Measurements from ENCODE around the gene ALPP.

Gene ALPP

DNA sequence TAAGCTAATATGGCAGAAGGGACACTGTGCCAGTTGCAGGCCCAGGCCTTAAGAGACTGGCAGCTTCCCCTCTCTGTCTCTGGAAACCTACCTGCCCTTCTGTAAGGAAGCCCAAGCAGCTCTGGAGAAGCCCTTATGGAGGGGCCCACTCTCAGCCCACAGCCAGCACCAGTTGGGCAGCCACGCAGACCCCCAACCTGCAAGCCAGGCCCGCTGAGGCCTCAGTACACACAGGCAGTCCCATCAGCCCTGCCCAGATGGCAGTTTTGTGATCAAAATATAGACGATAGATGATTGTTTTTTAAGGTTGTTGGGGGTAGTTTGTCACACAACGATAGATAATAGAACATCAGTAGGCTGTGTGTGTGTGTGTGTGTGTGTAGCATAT, 36.8 kb upstream of the ALPP start:
- H3K4me3 ChIP-seq (ENCODE audit: low read length in 2 of 2), result no peak overlapping the region
- H3K27ac ChIP-seq (ENCODE audit: low read length), result no peak overlapping the region
- no peaks in the 10 kb centered on the region for H3K4me1 ChIP-seq (ENCODE audit: control insufficient read depth, insufficient read depth, low read length)
- H3K9me3 ChIP-seq (ENCODE audit: control insufficient read depth in 2 of 2, low read length in 2 of 2), result peaks cover 5 to 24% of the 10 kb centered on the region in 2 donors
- H3K27me3 ChIP-seq (ENCODE audit: control insufficient read depth in 1 of 2, insufficient read depth in 2 of 2, low read length in 2 of 2), result no peaks in the 10 kb centered on the region
- no peaks in the 10 kb centered on the region for H3K36me3 ChIP-seq (ENCODE audit: control insufficient read depth in 2 of 2, insufficient read depth in 2 of 2, low read length in 2 of 2)
- no peak overlapping the region for H3K9ac ChIP-seq (ENCODE audit: low read length in 2 of 2)

DNA sequence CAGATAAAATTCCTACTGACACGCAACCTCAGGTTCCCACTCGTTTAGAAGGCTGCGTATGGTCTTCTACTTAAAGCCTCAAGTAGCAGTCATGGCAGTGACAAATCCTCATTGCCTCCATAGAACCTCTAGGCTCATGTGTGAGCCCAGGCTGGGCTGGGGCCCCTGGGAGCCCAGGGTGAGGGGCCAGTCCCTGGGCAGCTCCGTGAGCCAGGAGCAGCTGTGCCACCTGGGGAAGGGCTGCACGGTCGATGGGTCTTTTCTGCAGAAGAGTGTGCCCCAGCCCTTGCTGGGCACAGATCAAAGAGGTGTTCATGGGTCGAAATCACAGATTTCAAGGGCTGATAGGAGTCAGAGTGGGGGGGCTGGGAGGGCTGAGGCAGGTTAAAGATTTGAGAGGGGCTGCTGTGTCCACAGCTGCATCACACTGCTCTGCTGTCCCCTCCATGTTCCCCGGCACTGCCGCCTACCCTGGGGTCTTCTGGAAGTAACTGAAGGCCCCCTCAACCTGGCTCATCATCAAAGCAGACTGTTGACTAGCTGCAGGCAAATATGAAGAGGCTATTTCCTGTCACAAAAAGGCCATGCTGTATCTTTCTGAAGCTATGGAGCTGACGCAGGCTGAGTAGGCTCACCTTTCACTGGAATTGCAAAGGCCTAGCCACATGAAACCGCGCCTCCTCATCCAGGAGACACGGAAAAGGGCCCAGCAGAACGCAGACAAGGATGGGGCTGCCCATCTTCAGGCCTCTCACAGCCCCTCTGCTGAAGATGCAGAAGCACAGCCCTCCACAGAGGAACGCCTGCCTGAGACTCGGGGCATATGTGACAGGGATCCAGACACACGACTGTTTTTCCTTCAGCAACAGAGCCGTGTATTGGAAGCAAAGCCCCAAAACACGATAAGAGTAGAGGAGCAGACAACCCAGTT, 35.7 kb upstream of the ALPP start:
- Histone ChIP-seq H3K9me3 (ENCODE audit: control insufficient read depth in 2 of 2, low read length in 2 of 2) (peaks cover 10 to 24% of the 10 kb centered on the region in 2 donors), H3K27me3 (ENCODE audit: control insufficient read depth in 1 of 2, insufficient read depth in 2 of 2, low read length in 2 of 2) (no peaks in the 10 kb centered on the region), H3K27ac (ENCODE audit: low read length) (no peak overlapping the region), H3K36me3 (ENCODE audit: control insufficient read depth in 2 of 2, insufficient read depth in 2 of 2, low read length in 2 of 2) (no peaks in the 10 kb centered on the region), H3K9ac (ENCODE audit: low read length in 2 of 2) (no peak overlapping the region), H3K4me1 (ENCODE audit: control insufficient read depth, insufficient read depth, low read length) (no peaks in the 10 kb centered on the region), H3K4me3 (ENCODE audit: low read length in 2 of 2) (no peak overlapping the region)

DNA sequence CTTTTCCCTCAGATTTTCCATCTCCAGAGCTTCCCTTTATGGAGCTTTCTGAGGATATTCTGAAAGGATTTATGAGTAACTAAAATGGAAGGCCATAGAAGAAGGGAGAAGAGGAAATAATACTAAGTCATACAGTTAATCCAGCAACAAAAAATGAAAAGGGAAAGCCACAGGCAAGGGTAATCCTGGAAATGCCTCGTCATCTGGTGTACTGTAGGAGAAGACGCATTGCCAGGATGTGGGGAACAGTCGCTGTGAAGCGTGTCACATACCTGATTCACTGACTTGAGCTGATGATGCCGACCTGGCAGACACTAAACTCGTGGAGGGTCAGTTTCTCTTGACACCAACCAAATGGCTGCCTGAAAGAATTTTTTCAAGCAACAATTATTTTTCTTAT, 34.7 kb upstream of the ALPP start:
- Histone ChIP-seq H3K27me3 (ENCODE audit: control insufficient read depth in 1 of 2, insufficient read depth in 2 of 2, low read length in 2 of 2) (no peaks in the 10 kb centered on the region), H3K9me3 (ENCODE audit: control insufficient read depth in 2 of 2, low read length in 2 of 2) (peaks cover 10 to 24% of the 10 kb centered on the region in 2 donors), H3K4me1 (ENCODE audit: control insufficient read depth, insufficient read depth, low read length) (no peaks in the 10 kb centered on the region), H3K9ac (ENCODE audit: low read length in 2 of 2) (no peak overlapping the region), H3K27ac (ENCODE audit: low read length) (no peak overlapping the region), H3K36me3 (ENCODE audit: control insufficient read depth in 2 of 2, insufficient read depth in 2 of 2, low read length in 2 of 2) (no peaks in the 10 kb centered on the region), H3K4me3 (ENCODE audit: low read length in 2 of 2) (no peak overlapping the region)

DNA sequence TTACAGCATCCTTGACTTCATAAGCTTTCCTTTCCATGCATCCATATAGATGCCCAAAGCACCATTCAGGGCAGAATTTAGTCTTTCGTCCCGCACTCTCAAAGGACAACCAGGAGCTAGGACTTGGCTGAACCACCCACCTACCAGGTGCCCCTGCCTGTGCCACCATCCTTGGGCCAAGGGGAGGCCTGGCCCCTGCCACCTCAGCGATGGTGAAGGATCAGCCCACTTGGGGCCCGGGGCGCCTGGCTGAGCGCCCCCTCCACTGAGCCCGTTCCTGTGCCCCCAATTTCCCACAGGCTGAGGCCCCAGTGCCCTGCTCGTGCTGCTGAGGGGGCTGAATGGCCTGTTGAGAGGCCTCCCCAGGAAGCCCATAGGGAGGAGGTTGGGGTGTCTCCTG, 33.3 kb upstream of the ALPP start:
- no peaks in the 10 kb centered on the region for H3K4me1 ChIP-seq (ENCODE audit: control insufficient read depth, insufficient read depth, low read length)
- H3K9me3 ChIP-seq (ENCODE audit: control insufficient read depth in 2 of 2, low read length in 2 of 2), result peaks cover 10 to 24% of the 10 kb centered on the region in 2 donors
- no peak overlapping the region for H3K9ac ChIP-seq (ENCODE audit: low read length in 2 of 2)
- no peak overlapping the region for H3K4me3 ChIP-seq (ENCODE audit: low read length in 2 of 2)
- no peaks in the 10 kb centered on the region for H3K36me3 ChIP-seq (ENCODE audit: control insufficient read depth in 2 of 2, insufficient read depth in 2 of 2, low read length in 2 of 2)
- H3K27me3 ChIP-seq (ENCODE audit: control insufficient read depth in 1 of 2, insufficient read depth in 2 of 2, low read length in 2 of 2), result peaks cover 8 to 10% of the 10 kb centered on the region in 2 donors
- H3K27ac ChIP-seq (ENCODE audit: low read length), result no peak overlapping the region

DNA sequence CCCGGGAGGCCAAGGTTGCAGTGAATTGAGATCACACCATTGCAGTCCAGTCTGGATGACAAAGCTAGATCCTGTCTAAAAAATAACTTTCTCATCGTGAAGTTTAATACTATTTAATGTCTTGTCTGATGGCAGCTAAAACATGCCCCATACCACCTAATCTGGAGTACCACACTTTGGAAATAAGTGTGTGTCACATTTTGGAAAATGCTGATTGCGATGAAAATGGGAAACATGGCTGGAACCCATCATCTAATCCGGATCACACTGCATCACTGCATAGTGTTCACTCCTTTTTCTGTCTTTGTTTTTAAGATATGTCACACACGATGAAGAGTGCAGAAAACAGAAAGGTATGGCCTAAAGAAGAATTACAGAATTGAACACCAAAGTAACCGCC, 31.2 kb upstream of the ALPP start:
- Histone ChIP-seq H3K27me3 (ENCODE audit: control insufficient read depth in 1 of 2, insufficient read depth in 2 of 2, low read length in 2 of 2) (peaks cover 27 to 30% of the 10 kb centered on the region in 2 donors), H3K4me1 (ENCODE audit: control insufficient read depth, insufficient read depth, low read length) (peaks cover 13% of the 10 kb centered on the region), H3K36me3 (ENCODE audit: control insufficient read depth in 2 of 2, insufficient read depth in 2 of 2, low read length in 2 of 2) (no peaks in the 10 kb centered on the region), H3K9me3 (ENCODE audit: control insufficient read depth in 2 of 2, low read length in 2 of 2) (peaks cover 10 to 17% of the 10 kb centered on the region in 2 donors), H3K27ac (ENCODE audit: low read length) (no peak overlapping the region), H3K9ac (ENCODE audit: low read length in 2 of 2) (no peak overlapping the region), H3K4me3 (ENCODE audit: low read length in 2 of 2) (no peak overlapping the region)

DNA sequence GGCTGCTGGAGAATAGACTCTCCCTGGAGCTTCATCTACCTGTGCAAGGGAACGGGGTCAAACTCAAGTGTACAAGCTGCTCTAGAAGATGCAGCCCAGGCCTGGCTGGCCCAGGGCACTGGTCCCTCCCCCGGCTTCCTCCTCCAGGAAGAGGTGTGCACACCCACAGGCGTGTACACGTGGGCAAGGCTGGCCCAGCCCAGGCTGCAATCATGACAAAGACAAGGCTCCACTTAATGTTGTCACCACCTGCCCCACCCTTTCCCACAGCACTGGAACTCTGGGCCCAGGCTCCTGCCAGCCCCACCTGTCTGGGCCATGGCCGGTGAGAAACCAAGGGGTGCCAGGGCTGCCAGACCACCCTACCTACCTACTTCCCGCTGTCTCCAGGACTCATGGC, 29.6 kb upstream of the ALPP start:
- Histone ChIP-seq H3K4me1 (ENCODE audit: control insufficient read depth, insufficient read depth, low read length) (peaks cover 15% of the 10 kb centered on the region), H3K36me3 (ENCODE audit: control insufficient read depth in 2 of 2, insufficient read depth in 2 of 2, low read length in 2 of 2) (no peaks in the 10 kb centered on the region), H3K27me3 (ENCODE audit: control insufficient read depth in 1 of 2, insufficient read depth in 2 of 2, low read length in 2 of 2) (peaks cover 36 to 39% of the 10 kb centered on the region in 2 donors), H3K4me3 (ENCODE audit: low read length in 2 of 2) (no peak overlapping the region), H3K27ac (ENCODE audit: low read length) (no peak overlapping the region), H3K9ac (ENCODE audit: low read length in 2 of 2) (no peak overlapping the region), H3K9me3 (ENCODE audit: control insufficient read depth in 2 of 2, low read length in 2 of 2) (peaks cover 5 to 6% of the 10 kb centered on the region in 2 donors)

DNA sequence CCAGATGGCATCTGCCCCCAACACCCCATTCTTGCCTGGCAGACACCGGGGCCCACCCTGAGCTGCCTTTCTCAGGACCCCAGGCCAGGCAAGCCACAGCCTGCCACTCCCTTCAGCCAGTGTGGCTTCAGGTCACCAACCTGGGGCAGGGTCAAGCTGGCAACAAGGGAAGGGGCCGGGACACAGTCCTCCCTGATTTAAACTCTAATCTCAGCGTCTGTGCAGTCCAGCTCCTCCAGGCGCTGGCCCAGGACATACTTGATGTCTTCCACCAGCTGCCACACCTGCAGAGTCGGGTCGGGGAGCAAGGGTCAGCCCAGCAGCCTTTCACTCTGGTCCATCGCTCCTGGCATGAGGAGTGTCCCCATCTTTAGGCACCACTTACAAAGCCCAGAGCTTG, 29.0 kb upstream of the ALPP start:
- H3K36me3 ChIP-seq (ENCODE audit: control insufficient read depth in 2 of 2, insufficient read depth in 2 of 2, low read length in 2 of 2), result no peaks in the 10 kb centered on the region
- no peak overlapping the region for H3K9ac ChIP-seq (ENCODE audit: low read length in 2 of 2)
- peaks cover 15% of the 10 kb centered on the region for H3K4me1 ChIP-seq (ENCODE audit: control insufficient read depth, insufficient read depth, low read length)
- peaks cover 5% of the 10 kb centered on the region in 2 donors for H3K9me3 ChIP-seq (ENCODE audit: control insufficient read depth in 2 of 2, low read length in 2 of 2)
- no peak overlapping the region for H3K27ac ChIP-seq (ENCODE audit: low read length)
- peaks cover 42 to 44% of the 10 kb centered on the region in 2 donors for H3K27me3 ChIP-seq (ENCODE audit: control insufficient read depth in 1 of 2, insufficient read depth in 2 of 2, low read length in 2 of 2)
- no peak overlapping the region for H3K4me3 ChIP-seq (ENCODE audit: low read length in 2 of 2)

DNA sequence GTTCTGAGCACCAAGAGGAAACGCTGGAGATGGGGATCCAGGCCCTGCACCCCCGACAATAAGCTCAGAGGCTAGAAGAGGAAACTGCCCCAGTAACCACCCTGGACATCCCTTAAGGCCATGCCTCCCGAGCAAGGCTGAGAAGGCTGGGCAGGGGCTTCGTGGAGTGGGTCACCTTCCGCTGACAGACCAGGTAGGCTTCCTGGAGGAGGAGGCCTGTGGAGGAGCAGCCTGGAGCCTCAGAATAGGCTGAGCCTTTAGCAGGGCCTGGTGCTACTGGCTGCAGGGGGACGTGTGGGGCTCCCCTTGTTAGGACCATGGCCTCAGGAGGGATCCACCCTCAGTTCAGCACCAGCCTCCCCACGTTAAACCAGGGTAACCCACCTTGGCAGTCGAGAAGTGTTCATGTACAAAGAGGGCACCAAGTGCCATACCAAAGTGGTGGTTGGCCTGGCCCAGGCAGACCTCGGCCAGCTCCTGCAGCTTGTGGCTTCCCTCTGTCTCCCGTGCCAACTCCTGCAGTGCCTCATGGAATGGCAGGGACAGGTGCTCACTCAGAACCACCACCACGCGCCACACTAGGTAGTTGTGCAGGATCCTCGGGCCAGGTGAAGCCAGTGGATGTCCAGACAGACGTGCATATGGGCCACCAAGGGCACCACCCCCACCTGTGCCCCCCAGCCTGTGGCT, 28.5 kb upstream of the ALPP start:
- no peak overlapping the region for H3K9ac ChIP-seq (ENCODE audit: low read length in 2 of 2)
- H3K4me3 ChIP-seq (ENCODE audit: low read length in 2 of 2), result no peak overlapping the region
- no peaks in the 10 kb centered on the region for H3K36me3 ChIP-seq (ENCODE audit: control insufficient read depth in 2 of 2, insufficient read depth in 2 of 2, low read length in 2 of 2)
- peaks cover 15% of the 10 kb centered on the region for H3K4me1 ChIP-seq (ENCODE audit: control insufficient read depth, insufficient read depth, low read length)
- H3K9me3 ChIP-seq (ENCODE audit: control insufficient read depth in 2 of 2, low read length in 2 of 2), result peaks cover 4 to 5% of the 10 kb centered on the region in 2 donors
- peaks cover 43 to 44% of the 10 kb centered on the region in 2 donors for H3K27me3 ChIP-seq (ENCODE audit: control insufficient read depth in 1 of 2, insufficient read depth in 2 of 2, low read length in 2 of 2)
- H3K27ac ChIP-seq (ENCODE audit: low read length), result no peak overlapping the region

DNA sequence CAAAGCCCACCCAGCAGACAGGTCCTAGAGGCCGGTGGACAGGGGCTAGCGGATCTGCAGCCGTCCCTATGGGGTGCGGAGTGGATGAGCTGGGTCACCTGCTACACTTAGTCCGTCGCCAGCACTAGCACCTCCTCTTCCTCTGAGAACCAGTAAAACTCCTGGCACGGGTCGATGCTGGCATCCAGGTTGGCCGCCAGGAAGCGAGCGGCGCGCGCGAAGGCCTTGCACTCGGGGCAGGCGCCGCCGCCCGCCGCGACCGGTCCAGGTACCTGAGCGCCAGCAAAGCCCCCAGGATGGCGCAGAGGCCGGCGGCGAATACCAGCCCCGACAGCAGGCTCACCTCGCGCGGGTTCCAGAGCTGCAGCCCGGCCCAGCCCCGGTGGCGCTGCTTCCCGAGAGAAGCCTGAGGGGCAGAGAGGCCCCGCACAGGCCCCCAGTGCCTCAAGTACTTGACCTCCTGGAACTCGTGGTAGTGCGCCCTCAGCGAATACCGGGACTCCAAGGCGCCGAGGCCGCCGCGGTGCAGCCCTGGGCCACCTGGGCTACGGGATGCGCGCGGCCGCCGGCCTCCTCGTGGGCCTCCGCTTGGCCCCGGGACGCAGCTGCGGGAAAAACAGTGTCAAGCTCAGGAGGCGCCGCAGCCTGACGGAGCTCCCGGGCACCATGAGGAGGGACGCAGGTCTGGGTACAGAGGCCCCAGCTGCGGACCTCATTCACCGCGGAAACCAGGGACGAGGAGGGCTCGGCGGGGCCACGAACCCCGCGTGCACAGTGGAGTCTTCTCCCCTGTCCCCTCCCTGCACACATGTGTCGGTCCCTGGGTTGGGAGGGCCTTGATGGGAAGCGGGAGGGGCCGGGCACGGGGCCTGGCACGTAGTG, 27.5 kb upstream of the ALPP start:
- Histone ChIP-seq H3K9ac (ENCODE audit: low read length in 2 of 2) (no peak overlapping the region), H3K27me3 (ENCODE audit: control insufficient read depth in 1 of 2, insufficient read depth in 2 of 2, low read length in 2 of 2) (peaks cover 43 to 44% of the 10 kb centered on the region in 2 donors), H3K4me3 (ENCODE audit: low read length in 2 of 2) (no peak overlapping the region), H3K9me3 (ENCODE audit: control insufficient read depth in 2 of 2, low read length in 2 of 2) (peaks cover 0 to 5% of the 10 kb centered on the region in 2 donors), H3K36me3 (ENCODE audit: control insufficient read depth in 2 of 2, insufficient read depth in 2 of 2, low read length in 2 of 2) (no peaks in the 10 kb centered on the region), H3K4me1 (ENCODE audit: control insufficient read depth, insufficient read depth, low read length) (peaks cover 15% of the 10 kb centered on the region), H3K27ac (ENCODE audit: low read length) (no peak overlapping the region)

DNA sequence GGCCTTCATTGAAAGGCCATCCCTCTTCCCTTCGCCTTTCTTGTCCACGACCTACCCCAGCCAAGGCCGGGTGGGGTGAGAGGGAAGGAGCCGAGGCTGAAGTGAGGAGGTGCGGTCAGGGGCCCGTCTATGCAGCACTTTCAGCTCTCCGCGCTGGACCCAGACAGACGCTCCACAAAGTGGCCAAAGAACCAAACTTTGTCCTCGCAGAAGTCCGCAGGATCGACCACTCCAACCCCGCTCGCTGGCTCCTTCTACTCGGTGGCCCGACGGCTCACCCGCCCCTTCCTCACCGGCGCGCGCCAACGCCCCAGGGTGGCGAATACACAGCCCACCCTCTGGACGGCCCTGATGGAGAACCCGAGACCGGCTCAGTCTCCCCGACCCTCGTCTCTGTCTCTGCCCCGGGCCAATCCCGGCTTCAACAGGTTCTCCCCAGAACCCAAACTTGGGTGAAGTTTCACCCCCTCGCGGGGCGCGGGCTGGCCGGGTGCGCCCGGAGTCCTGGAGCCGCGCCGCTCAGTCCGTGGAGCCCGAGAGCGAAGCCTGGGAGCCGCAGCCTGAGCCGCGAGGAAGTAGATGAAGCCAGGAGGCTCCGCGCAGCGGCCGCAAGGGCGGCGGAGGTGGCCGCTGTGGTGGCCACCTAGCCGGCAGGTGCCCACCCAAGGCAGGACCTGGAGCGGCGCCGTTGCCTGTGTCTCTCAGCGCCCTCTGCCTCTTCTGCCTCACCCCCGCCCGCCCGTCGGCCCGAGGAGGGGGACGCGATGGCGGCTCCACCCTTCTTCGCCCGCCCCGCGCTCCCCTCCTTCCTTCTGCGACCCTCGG, 26.7 kb upstream of the ALPP start:
- H3K9ac ChIP-seq (ENCODE audit: low read length in 2 of 2), result no peak overlapping the region
- peaks cover 43 to 44% of the 10 kb centered on the region in 2 donors for H3K27me3 ChIP-seq (ENCODE audit: control insufficient read depth in 1 of 2, insufficient read depth in 2 of 2, low read length in 2 of 2)
- peaks cover 15% of the 10 kb centered on the region for H3K4me1 ChIP-seq (ENCODE audit: control insufficient read depth, insufficient read depth, low read length)
- peaks cover 0 to 5% of the 10 kb centered on the region in 2 donors for H3K9me3 ChIP-seq (ENCODE audit: control insufficient read depth in 2 of 2, low read length in 2 of 2)
- H3K4me3 ChIP-seq (ENCODE audit: low read length in 2 of 2), result no peak overlapping the region
- no peak overlapping the region for H3K27ac ChIP-seq (ENCODE audit: low read length)
- H3K36me3 ChIP-seq (ENCODE audit: control insufficient read depth in 2 of 2, insufficient read depth in 2 of 2, low read length in 2 of 2), result no peaks in the 10 kb centered on the region
